HG03457 (cell line): Measurements from ENCODE around the gene CCNA1.

Experiments
- ATAC-seq: cut with Tn5 transposase; IDR thresholded peaks from one replicate; pipeline ENCODE4 v1.9.1; 2021; ENCODE audit warnings: moderate number of reproducible peaks; ENCODE audit not compliant: unreplicated experiment

Gene CCNA1

GRCh38 chr13:36453516-36453915, 21.2 kb downstream of the CCNA1 start:
- no peak for ATAC-seq

DNA sequence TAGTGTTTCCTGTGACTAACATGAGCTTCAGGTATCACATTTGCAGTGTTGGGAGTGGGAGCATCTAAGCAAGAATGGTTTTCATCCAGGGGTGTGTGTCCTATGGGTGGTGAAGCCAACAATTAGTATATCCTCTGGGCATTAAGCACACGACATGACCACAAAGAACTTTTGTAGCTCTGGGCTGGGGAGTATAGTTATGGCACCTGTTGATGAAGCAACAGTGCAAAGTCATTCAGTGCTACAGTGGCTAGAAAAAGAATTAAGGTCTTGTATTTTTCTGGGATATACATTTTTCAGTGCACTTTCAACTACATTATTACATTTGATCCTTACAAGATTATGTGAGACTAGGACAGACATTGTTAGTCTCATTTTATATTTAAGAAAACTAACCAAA, 21.8 kb downstream of the CCNA1 start:
- ATAC-seq: no peak

DNA sequence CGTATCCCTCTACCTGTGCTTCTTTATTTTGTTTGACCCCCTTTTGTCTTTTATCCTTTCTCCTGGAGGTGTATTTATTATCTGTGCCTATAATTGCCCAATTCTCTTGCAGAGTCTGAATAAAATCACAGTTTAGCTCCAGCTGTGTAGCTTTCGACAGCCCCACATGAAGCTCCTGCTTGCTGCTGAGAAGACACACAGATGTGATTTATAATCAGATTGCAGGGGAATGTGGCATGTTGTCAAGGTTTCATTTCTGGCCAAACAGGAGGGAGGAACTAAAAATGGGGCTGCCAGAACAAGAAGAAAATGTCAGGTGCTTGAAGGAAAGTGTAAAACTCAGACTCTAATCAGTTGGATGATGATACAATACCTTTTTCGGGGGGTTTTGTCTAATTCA, 22.7 kb downstream of the CCNA1 start:
- ATAC-seq: no peak

DNA sequence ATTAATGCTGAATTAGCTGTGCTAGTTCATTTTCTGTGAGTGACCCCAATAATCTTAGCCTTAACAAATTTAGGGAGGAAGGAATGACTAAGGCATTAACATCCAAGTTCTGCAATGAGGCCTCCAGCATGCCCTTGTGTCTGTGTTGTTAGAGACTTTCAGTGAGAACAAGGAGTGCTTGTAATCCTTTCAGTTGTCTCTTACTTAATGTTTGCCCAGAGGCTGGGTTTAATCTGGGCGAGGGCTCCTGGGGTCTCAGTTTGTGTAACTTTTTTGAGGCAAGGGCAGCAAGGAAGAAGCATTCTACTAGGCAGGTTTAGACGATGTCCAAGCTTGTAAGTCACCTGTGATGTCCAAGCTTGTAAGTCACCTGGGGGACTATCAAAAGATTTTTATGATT, 24.3 kb downstream of the CCNA1 start:
- no peak for ATAC-seq

DNA sequence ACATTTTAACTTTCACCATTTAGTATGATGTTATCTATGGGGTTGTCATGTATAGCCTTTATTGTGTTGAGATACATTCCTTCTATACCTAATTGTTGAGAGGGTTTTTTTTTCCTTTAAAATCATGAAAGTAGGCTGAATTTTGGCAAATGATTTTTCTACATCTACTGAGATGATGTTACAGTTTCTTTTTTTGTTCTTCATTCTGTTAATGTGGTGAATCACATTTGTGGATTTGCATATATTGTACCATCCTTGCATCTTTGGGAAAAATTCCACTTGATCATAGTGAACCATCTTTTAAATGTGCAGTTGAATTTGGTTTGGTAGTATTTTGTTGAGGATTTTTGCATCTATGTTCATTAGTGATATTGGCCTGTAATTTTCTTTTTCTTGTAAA, 29.2 kb downstream of the CCNA1 start:
- ATAC-seq: no peak

DNA sequence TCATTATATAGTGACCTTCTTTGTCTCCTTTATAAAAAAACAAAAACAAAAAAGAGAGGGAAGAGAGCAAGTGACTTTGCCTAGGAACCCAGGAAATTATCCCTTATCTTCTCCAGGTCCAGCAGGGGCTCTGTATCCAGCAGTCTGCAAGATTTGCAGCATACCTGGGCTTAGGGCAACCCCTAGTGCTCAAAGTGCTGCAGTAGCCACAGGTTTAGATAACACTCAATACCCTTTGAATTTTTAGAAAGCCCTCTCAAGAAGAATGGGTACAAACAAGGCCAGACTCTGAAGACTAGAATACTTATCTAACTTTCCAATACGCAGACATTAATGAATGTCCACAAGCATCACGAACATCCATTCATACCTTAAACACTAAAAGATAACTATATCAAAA, 43.2 kb downstream of the CCNA1 start:
- ATAC-seq: no peak

DNA sequence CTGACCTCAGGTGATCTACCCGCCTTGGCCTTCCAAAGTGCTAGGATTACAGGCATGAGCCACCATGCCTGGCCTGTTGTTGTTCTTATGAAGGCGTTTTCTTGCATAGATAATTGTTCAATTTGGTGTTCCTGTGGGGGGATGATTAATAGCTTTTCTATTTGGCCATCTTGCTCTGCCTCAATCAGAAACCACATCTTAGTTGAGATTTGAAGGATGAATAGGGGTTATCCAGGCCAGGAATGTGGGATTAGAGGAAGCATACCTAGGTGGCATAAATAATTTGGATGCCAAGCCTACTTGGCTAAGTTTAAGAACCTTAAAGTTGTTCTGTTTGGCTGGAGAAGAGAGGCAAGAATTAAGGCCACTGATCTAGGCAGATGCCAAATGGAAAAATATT, 44.4 kb downstream of the CCNA1 start:
- no peak for ATAC-seq

DNA sequence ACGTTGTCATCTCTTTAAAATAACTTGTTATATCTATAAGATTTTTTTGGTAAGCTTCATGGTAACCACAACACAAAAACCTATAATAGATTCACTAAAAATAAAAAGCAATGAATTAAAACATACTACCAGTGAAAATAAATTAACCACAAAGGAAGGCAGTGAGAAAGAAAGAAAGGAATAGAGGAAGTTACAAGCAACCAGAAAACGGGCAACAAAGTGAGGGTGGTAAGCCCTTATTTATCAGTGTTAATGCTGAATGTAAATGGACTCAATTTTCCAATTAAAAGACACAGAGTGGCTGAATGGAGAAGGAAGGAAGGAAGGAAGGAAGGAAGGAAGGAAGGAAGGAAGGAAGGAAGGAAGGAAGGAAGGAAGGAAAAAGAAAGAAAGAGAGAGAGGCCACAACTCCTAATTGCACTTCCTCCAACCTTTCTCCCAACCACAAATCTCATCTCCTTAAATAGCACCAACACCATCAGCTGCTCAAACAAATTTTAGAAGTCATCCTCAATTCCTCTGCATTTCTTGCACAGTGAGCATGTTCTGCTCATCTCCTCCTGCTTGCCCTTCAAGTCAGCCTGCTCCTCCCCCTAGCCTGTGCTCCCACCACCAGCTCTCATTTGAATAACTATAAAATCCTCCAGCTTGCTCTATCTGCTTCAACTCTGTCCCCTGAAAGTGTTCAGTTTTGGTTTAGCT, 48.6 kb downstream of the CCNA1 start:
- ATAC-seq: no peak

DNA sequence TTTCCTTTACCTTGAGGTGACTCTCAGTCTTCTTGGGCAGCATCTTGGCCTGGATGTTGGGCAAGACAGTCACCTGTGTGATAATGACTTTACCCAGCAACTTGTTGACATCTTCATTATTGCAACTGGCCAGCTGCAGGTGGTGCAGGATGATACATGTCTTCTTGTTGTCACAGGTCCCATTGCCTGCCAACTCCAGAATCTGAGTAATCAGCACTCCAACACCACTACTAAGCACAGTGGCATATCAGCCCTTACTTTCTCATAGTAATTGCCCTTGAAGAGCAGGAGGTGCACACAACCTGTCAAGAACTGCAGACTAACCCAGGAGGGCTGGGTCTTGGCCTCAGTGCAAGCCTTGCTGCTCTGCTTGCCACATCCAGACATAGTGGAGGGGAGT, 57.8 kb downstream of the CCNA1 start:
- ATAC-seq: no peak
